CD4-positive, alpha-beta T cell treated with Interleukin-21 for 1 hour (primary cell): ENCODE results near the gene ERBB4.
A peak's percentile ranks its signal among the peaks of the same experiment; 100 is the strongest.
"Not testable (repeated sequence)": the region's sequence is repeated elsewhere in the genome, so short reads cannot be mapped to it uniquely, and the experiment has no call there.

Experiments used
- DNase-seq: peaks from one replicate; pipeline ENCODE4 v3.0.0-alpha.2; 2020

ERBB4 gene

GRCh38 chr2:211671977-211672376 lies 866.6 kb downstream of the ERBB4 start:
- DNase-seq, result no peak

- DNase-seq, result no peak
Measured at GRCh38 chr2:211665299-211665698, 873.3 kb downstream of the ERBB4 start.

DNA sequence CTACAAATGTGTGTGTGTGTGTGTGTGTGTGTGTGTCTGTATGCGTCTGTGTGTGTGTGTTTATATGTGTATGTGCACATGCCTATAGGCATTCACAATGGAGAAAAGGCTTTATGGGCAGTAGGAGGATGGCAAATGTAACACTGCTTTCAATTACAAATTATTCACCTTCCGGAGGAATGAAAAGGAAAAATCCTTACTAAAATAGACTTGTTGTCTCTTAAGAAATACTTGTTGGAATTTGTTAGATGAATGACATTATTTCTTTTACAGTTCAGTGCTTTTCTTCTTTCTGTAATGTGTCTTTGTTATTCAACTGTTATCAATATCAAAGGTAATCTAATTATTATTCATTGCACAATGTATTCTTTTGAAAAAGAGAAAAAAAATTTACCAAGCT lies 874.3 kb downstream of the ERBB4 start:
- no peak for DNase-seq

DNA sequence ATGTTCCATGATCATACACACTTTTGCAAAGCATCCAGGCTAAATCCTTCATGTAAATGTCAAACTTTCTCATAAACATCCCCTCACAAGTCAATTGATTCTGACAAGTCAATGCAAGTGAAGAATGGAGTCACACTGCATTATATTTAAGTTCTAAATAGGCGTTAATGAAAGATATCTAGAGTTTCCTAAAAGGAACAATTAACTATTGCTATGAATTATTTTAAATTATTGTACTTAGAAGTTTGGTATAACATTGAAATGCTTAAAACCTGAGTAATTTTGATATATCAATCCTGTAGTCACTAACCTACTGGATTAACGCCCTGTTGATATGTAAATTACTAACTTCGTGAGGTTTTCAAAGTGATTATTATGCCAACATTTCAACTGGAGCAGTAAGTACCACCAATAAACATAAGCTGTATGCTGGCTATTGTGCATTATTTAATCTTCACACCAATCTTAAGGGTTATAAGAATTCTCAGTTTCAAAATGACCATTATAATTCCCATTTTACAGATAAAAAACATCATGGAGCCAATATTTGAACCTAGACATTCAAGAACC lies 884.3 kb downstream of the ERBB4 start:
- DNase-seq, result no peak

- DNase-seq, result no peak
Measured at GRCh38 chr2:211652327-211652726, 886.3 kb downstream of the ERBB4 start.

GRCh38 chr2:211649331-211649730 lies 889.3 kb downstream of the ERBB4 start:
- no peak for DNase-seq

GRCh38 chr2:211631503-211631902 lies 907.1 kb downstream of the ERBB4 start:
- no peak for DNase-seq

- DNase-seq, result no peak
Measured at GRCh38 chr2:211623096-211623495, 915.5 kb downstream of the ERBB4 start.

GRCh38 chr2:211620986-211621385 lies 917.6 kb downstream of the ERBB4 start:
- no peak for DNase-seq

GRCh38 chr2:211617803-211618202 lies 920.8 kb downstream of the ERBB4 start:
- no peak for DNase-seq

GRCh38 chr2:211611621-211612020 lies 927.0 kb downstream of the ERBB4 start:
- DNase-seq, result no peak

GRCh38 chr2:211611061-211611518 lies 927.5 kb downstream of the ERBB4 start:
- peak; percentile 25 for DNase-seq

DNA sequence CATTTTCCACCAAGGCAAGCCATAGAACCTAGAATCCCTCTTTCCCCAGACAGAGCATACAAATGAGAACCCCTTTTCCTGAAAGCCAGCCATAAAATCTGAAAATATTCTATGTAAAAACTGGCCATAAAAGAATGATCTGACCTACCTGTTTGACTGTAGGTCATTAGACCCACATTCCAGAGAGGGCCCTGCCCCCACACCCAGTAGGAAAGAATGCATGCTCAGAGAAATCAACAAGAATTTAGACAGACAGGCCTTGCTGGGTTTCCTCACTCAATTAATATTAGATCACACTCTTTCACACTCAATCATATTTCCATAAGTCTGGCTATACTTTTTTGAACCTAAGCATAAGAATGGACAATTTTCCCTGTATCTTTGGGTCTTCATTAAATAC lies 929.5 kb downstream of the ERBB4 start:
- no peak for DNase-seq

GRCh38 chr2:211599146-211599545 lies 939.5 kb downstream of the ERBB4 start:
- no peak for DNase-seq

- no peak for DNase-seq
Measured at GRCh38 chr2:211598238-211598637, 940.4 kb downstream of the ERBB4 start.

DNA sequence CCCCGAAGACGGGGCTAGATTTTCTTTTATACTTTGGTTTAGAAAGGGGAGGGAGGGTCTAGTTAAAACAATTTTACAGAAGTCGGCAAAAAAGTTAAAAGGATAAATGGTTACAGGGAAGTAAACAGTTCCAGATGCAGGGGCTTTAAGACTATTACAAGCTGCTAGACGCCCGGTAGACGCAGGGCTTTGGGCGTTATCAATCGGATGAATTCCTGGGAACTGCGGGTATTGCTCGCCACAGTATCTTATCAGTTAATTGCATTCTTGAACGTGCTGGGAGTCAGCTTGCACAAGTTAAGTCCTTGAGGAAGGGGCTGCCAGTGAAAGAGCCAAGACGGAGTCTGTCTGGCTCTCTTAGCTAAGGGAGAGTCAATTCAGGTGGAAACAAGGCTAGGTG lies 946.6 kb downstream of the ERBB4 start:
- not testable (repeated sequence) for DNase-seq

DNA sequence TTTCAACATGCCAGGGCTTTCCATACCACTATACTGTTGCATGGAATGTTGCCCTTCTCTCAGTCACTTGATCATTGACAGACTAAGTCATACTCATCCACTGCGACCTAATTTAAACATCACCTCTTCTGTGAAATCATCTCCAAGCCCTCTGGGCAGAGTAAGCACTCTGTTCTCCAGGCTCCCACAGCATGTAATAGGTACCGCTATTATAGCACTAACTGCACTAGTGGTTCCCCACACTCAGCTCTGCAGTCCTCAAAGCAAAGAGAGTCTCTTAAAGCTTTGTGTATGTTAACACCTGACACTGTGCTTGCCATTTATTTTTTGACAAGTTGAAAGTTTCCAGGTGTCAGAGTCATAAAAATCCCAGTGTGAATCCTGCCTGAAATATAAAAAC lies 947.2 kb downstream of the ERBB4 start:
- no peak for DNase-seq

- no peak for DNase-seq
Measured at GRCh38 chr2:211568439-211568838, 970.2 kb downstream of the ERBB4 start.

DNA sequence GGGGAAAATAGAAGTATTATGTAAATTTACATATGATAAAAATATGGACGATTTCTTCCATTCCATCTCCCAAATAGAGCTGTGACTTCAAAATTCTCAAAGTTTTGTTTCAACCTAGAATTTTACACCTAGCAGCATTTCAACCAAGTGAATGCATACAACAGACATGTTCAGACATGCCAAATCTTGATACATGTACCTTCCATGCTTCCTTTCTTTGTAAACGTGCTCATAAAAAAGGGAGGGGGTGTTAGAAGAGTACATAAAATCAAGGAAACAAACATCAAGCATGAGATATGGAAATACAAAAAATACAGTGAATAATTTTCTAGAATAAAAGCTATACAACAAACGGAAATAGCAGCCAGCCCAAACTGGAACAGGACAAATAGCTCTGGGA lies 974.2 kb downstream of the ERBB4 start:
- DNase-seq, result no peak

DNA sequence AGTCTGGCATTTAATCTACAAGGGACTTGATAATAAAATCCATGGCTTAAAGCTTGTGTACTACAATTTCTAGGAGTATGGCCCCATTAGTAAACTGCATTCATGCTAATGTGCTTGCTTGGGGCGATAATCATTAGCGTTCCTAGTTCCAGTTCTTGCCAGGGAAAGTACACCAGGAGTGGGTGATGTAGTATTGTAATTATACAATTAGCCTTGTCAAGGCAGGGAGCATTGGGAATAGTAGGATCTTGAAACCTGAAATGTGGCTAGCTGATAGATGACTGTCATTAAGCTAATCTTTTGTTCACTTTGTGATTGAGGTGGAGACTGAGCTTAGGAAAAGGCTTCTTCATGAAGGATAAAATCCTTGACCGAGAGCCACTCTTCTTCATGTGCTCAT lies 993.0 kb downstream of the ERBB4 start:
- no peak for DNase-seq

DNA sequence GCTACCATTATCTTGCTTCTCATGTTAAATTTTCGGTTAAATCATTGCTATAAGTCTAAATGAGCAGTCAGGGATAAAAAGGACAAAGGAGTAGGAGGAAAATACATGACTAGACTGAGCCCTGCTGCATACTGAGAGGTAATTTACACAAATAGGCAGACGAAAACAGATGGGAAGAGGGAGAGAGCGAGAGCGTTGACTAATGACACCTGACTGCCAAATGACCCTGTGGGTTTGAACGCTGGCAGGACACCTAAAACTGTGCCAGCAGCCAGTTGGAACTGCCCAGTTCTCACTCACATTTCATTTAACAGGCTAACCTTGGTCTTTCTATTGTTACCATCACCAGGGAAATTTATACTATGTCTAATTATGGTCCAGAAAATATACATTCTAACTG lies 1004.0 kb downstream of the ERBB4 start:
- no peak for DNase-seq

GRCh38 chr2:211524248-211524647 lies 1014.4 kb downstream of the ERBB4 start:
- DNase-seq, result not testable (repeated sequence)

DNA sequence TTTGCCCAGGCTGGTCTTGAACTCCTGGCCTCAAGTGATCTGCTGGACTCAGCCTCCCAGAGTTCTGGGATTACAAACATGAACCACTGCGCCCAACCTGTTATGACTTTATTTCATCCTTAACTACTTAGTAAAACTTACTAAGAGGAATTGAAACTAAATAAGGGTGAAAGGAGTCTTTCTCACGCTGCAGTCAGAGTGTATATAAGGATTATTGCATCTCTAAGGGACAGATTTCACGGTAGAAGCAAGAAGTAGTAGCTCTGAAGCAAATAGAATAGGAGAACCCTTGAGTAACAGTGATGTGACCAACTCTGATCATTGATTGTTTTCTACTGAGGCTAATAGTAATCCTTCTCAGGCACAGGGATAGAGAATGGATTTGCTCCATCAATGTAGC lies 1022.1 kb downstream of the ERBB4 start:
- no peak for DNase-seq

- DNase-seq, result no peak
Measured at GRCh38 chr2:211514049-211514448, 1024.6 kb downstream of the ERBB4 start.

- no peak for DNase-seq
Measured at GRCh38 chr2:211513446-211513845, 1025.2 kb downstream of the ERBB4 start.

GRCh38 chr2:211512806-211513205 lies 1025.8 kb downstream of the ERBB4 start:
- no peak for DNase-seq
